Measurements from ENCODE around the gene RBBP4.
A peak's percentile ranks its signal among the peaks of the same experiment; 100 is the strongest.
"Not testable (repeated sequence)": the region's sequence is repeated elsewhere in the genome, so short reads cannot be mapped to it uniquely, and the experiment has no call there.

RBBP4 gene

GRCh38 chr1:32642292-32642827 is 8.6 kb upstream of the RBBP4 start:
- not testable (repeated sequence) for DNase-seq

DNA sequence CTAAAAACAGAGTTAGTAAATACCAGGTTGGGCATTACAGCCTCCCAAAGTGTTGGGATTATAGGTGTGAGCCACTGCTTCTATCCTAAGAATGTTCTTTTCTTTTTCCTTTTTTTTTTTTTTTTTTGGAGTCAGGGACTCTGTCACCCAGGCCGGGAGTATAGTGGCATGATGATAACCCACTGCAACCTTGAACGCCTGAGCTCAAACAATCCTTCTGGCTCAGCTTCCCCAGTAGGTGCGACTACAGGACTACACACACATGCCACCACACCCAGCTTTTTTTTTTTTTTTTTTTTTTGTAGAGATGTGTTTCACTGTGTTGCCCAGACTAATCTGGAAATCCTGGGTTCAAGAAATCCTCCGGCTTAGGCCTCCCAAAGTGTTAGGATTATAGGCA is 6.6 kb upstream of the RBBP4 start:
- DNase-seq, result no peak

DNA sequence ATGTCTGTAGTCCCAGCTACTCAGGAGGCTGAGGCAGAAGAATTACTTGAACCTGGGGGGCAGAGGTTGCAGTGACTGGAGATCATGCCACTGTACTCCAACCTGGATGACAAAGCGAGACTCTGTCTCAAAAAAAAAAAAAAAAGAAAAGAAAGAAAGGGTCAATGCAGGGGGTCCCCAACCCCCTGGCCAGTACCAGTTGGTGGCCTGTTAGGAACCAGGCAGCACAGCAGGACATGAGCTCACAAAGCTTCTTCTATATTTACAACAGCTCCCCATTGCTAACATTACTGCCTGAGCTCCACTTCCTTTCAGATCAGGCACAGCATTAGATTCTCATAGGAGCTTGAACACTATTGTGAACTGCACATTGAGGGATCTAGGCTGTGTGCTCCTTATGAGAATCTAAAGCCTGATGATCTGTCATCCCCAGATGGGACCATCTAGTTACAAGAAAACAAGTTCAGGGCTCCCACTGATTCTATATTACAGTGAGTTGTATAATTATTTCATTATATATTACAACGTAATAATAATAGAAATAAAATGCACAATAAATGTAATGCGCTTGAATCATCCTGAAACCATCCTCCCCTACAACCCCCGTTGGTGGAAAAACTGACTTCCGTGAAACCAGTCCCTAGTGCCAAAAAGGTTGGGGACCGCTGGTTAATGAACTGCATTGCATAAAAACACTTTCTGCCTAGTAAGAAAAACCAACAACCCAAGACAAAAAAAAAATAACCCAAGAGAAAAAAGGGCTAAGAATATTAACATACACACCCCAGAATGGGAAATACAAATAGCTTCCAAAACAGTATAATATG is 3.5 kb upstream of the RBBP4 start:
- DNase-seq, result no peak

DNA sequence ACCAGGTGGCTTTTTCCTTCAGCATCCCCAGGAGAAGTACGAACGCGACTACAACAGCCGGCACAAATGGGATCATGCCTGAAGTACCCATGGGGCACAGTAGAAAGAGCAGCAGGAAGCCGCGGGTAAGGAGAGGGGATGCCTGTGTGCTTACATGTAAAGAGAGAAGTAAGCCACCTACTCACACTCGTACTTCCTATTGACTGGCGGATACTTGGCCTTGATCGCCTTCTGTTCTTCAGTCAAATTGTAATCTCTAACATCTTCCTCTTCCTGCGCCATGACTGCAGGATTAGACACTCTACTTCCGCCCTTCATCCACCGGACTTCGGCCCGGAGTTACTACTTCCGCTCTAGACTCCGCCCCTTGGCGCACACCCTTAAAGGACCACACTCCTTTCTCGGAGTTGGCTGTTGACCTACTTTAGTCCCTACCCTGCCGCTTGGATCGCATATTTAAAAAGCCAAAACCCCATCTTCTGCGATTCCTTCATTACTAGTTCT is 708 bp upstream of the RBBP4 start, which contains the start of gene ZBTB8OS:
Gene ZBTB8OS, minus strand, starts transcription at position 303 of the 504 bp plus-strand sequence. Its CDS starts 21 bp downstream, at position 282.
- peak; percentile 95 to 96 for DNase-seq

- peak in 1 of 2 experiments; percentile 56 for DNase-seq
Measured at GRCh38 chr1:32651461-32652073, 559 bp downstream of the RBBP4 start.

DNA sequence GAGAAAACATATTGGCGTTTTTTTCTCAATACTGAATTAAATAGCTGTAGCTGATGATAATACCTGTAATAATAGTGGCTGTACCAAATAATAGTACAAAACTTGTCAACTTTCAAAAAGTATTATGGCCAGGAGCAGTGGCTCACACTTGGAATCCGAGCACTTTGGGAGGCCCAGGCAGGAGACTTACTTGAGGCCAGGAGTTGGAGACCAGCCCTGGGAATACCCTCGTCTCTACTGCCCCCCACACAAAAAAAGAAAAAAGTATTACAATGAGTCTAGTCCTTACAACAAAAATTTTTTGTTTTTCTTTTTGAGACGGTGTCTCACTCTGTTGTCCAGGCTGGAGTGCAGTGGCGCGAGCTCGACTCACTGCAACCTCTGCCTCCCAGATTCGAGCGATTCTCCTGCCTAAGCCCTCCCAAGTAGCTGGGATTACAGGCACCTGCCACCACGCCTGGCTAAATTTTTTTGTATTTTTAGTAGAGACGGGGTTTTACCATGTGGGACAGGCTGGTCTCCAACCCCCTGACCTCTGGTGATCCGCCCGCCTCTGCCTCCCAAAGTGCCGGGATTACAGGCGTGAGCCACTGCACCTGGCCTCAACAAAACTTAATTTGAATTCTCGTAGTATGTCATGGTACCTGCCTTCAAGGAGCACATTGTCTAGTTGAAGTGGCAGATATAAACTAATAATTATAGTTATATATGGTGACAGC is 1.4 kb downstream of the RBBP4 start:
- DNase-seq, result no peak

- no peak for DNase-seq
Measured at GRCh38 chr1:32659581-32659980, 8.6 kb downstream of the RBBP4 start.

DNA sequence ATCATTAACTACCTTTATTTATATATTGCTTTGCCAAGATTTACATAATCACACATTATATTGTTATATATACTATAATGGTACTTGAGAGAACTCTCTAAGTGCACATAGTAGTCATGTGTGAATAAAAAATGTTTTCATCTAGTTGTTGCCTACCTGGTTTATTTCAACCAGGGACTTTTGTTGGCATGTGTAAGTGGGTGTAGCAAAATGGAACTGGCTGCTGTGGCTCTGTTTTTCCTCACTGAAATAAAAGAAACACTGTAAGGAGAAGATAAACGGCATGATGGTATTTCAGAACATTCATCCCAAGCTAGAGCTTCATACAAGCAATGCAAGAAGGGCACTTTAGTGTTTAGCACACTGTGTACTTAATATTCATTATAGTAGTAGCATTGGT is 14.9 kb downstream of the RBBP4 start:
- no peak for DNase-seq

DNA sequence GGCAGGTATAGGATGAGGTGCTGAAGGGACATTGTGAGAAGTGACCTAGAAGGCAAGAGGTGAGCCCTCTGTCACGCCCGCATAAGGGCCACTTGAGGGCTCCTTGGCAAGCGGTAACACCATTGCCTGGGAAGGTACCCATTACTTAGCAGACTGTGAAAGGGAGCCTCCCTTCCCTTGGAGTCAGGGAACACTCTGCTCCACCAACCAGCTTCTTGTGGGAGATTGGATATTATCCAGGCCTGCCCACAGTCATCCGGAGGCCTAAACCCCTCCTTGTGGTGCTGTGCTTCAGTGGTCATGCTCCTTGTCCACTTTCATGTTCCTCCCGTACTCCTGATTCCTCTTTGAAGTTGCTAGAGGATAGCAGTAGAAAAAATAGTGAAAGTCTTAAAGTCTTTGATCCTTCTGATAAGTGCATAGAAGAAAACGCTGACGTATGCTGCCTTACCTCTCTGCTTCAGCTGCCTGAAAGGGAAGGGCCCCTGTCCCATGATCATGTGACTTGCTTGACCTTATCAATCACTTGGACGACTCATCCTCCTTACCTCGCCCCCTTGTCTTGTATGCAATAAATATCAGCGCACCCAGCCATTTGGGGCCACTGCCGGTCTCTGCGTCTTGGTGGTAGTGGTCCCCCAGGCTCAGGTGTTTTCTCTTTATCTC is 16.0 kb downstream of the RBBP4 start:
- no peak for DNase-seq

DNA sequence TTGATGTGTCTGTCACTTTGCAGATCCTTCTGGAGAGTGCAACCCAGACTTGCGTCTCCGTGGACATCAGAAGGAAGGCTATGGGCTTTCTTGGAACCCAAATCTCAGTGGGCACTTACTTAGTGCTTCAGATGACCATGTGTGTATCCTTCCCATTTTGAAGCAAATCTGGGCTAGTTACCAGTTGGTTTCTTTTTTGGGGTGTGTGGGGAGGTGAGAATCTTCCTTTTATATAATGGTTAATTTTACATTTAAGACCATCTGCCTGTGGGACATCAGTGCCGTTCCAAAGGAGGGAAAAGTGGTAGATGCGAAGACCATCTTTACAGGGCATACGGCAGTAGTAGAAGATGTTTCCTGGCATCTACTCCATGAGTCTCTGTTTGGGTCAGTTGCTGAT is 17.7 kb downstream of the RBBP4 start:
- not testable (repeated sequence) for DNase-seq

GRCh38 chr1:32676945-32677344 is 25.9 kb downstream of the RBBP4 start:
- DNase-seq, result no peak

- not testable (repeated sequence) for DNase-seq
Measured at GRCh38 chr1:32679993-32680392, 29.0 kb downstream of the RBBP4 start.

GRCh38 chr1:32680642-32681041 is 29.6 kb downstream of the RBBP4 start:
- no peak for DNase-seq

GRCh38 chr1:32681509-32681908 is 30.5 kb downstream of the RBBP4 start:
- DNase-seq, result no peak

DNA sequence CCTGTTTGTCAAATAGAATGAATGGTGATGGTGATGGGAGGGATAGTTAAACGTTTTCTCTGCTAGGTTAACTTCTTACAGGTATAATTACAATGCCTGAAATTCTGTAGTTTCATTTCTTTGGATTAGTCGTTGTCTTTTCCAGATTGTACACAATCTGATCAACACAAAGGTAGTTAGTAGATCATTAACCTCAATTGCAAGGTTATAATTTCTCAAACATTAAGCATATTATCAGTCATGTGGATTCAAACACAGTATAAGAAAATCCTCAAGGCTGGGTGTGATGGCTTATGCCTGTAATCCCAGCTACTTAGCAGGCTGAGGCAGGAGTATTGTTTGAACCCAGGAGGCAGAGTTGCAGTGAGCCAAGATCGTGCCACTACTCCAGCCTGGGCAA is 31.0 kb downstream of the RBBP4 start:
- no peak for DNase-seq

GRCh38 chr1:32683397-32683796 is 32.4 kb downstream of the RBBP4 start:
- no peak for DNase-seq

DNA sequence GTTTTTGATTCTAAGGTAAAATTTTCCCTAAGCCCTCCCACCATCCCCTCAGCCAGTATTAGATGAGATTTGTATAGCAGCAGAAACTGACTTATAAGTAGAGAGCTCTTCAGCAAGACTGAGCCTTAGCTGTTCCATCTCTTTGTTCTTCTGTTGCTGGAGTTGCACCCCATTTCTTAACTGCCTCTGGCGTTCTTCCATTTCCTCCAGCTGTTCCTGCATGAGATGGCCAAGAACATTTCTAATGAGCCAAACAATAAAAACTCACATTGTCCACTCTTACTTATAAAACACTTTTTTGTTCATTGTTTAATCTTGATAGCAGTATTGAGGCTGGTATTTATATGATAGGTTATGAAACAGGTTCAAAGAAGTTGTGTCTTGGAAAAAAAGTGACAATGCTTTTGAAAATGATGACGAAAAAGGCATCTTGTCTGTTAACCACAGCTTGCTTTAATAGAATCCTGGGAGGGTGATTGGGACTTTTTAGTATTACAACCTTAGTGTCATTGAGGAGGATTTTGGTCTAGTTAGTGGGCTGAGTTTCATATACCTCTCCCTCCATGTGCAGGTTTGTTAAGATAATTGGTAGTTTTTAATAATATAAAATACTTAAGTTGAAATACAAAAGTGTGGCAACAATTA is 33.3 kb downstream of the RBBP4 start:
- DNase-seq, result no peak

GRCh38 chr1:32685498-32685897 is 34.5 kb downstream of the RBBP4 start:
- DNase-seq, result no peak

- DNase-seq, result no peak
Measured at GRCh38 chr1:32686387-32686786, 35.4 kb downstream of the RBBP4 start.

GRCh38 chr1:32693455-32694174 is 42.6 kb downstream of the RBBP4 start:
- DNase-seq, result no peak

Data from AML-193 (cell line).